ENCODE measurements around the gene IGHMBP2.
"Not testable (repeated sequence)": the region's sequence is repeated elsewhere in the genome, so short reads cannot be mapped to it uniquely, and the experiment has no call there.

Gene IGHMBP2

DNA sequence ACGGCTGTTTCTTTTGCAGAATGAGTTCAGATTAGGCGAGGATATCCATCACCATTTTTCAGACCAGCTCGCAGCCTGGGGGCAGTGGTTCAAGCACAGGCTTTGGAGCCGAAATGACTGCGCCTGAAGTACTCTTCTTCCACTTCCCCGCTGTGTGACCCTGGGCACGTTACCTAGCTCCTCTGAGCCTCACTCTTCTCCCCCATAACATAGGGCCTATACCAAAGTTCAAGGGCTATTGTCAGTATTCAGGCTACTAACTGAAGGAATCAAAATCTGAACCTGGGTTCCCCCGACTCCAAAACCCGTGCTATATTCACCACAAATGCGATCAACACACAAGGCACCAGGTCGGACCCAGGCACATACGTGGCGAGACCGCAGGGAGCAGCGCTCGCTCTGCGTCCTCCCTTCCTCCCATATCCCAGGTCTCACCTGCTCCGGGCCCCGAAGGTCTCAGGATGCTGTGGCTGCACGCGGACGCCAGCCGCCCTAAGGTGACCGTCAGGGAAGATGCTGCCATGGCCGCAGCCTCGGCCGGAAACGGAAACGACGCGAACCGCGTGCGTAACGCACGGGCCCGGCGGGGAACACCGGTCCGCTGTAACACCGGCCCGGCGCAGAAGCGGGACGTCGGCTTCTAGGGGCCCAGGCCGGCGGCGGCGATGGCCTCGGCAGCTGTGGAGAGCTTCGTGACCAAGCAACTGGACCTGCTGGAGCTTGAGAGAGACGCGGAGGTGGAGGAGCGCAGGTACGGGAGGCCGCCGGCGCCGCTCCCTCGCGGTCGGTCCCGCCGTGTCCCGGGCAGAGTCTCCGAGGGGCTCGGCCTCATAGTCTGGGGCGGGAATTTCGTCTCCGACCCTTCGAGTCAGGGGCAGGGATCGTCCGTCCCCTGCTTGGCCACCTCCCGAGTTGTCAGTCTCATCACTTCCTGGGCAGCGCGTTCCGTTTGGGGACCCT, at the start of gene IGHMBP2, which contains the start of gene MRPL21:
TSS of gene IGHMBP2 (plus strand) at position 604 of the 960 bp plus-strand sequence. CDS start at position 666, 62 bp downstream.
TSS of gene MRPL21 (minus strand) at position 545 of the 960 bp plus-strand sequence. CDS start at position 523, 22 bp downstream.
- TF ChIP-seq, protein P1, sequence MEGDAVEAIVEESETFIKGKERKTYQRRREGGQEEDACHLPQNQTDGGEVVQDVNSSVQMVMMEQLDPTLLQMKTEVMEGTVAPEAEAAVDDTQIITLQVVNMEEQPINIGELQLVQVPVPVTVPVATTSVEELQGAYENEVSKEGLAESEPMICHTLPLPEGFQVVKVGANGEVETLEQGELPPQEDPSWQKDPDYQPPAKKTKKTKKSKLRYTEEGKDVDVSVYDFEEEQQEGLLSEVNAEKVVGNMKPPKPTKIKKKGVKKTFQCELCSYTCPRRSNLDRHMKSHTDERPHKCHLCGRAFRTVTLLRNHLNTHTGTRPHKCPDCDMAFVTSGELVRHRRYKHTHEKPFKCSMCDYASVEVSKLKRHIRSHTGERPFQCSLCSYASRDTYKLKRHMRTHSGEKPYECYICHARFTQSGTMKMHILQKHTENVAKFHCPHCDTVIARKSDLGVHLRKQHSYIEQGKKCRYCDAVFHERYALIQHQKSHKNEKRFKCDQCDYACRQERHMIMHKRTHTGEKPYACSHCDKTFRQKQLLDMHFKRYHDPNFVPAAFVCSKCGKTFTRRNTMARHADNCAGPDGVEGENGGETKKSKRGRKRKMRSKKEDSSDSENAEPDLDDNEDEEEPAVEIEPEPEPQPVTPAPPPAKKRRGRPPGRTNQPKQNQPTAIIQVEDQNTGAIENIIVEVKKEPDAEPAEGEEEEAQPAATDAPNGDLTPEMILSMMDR (IDR thresholded peaks at IDR 0.05; ENCODE audit: extremely low read depth, missing control alignments) = no peak
- DNase-seq (ENCODE audit: low spot score) = peak; percentile 94

DNA sequence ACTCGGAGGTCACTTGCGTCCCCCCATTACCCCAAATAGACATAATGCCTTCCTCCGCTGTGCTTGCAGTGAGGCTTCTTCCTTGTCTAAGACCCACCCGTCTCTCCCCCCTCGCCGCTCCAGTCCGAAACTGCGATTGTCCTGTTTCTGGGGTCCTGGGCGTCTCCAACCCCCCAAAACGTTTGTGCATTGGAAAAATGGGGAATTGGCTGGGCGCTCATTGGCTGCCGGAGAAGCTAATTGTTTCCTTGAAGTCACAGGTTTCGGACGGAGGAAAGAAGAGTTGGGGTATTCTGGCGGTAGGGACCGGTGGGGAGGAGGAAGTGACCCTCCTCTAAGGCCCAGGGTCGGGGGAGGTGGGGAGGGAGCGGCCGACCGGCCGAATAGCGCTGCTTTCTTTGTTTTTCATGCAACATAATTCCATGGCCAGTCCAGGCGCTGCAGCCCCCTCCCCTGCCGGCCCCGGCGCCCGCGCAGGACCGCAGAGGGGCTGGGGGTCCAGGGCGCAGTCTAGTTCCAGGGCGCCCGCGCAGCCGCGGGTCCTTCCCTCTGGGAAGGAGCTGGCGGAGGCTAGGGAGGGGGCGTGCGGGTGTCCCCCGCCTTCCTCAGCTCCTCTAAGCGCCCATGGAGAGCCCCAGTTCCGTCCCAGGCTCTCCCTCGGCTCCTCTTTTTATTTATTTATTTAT, 49.3 kb upstream of the IGHMBP2 start:
- DNase-seq (ENCODE audit: low spot score) = peak; percentile 43
- TF ChIP-seq, protein P1 (IDR thresholded peaks at IDR 0.05; ENCODE audit: extremely low read depth, missing control alignments) = no peak

GRCh38 chr11:68855205-68855981, 48.3 kb upstream of the IGHMBP2 start:
- TF ChIP-seq, protein P1 (IDR thresholded peaks at IDR 0.05; ENCODE audit: extremely low read depth, missing control alignments) = no peak

DNA sequence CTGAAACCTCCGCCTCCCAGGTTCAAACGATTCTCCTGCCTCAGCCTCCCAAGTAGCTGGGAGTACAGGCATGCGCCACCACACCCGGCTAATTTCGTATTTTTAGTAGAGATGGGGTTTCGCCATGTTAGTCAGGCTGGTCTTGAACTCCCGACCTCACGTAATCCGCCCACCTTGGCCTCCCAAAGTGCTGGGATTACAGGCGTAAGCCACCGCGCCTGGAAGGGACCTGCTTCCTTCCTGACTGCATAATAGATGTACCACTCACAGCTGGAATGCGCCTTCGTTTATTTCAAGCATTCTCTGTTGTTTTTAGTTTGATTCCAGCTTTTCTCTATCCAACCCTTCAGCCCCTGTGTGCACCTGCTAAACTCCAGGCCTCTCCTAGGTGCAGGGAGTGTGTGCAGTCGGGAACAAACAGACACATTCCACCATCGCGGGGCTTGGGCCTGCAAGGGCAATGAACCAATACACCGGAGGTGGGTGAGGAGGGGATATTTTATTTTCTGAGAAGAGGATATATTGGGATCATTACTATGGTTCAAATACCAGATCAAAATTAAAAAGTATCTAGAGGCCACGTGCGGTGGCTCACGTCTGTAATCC, 47.2 kb upstream of the IGHMBP2 start:
- not testable (repeated sequence) for DNase-seq (ENCODE audit: low spot score)

More at GRCh38 chr11:68855205-68855981, 48.3 kb upstream of the IGHMBP2 start:
- peak; percentile 67 for DNase-seq (ENCODE audit: low spot score)

GRCh38 chr11:68857037-68857586, 46.6 kb upstream of the IGHMBP2 start:
- TF ChIP-seq, protein P1 (IDR thresholded peaks at IDR 0.05; ENCODE audit: extremely low read depth, missing control alignments) = no peak
- DNase-seq (ENCODE audit: low spot score) = no peak

GRCh38 chr11:68859123-68859522, 44.6 kb upstream of the IGHMBP2 start:
- TF ChIP-seq, protein P1 (IDR thresholded peaks at IDR 0.05; ENCODE audit: extremely low read depth, missing control alignments) = no peak
- DNase-seq (ENCODE audit: low spot score) = no peak

DNA sequence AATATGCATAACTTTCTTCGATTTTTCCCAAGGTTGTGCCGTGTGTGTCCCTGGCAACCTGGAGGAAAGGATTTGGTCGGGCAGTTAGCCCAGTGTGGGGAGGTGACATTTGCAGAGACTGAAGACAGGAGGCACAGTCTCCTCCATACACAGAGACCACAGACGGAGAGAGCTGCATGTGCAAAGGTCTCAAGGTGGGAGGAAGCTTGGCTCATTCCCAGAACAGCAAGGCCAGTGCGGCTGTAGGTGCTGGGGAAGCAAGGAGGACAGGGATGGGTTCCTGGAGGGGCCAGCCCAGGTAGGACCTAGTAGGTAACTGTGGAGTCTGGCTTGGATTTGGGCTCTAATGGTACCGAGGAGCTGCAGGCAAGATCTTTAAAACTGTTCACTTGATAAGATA, 41.3 kb upstream of the IGHMBP2 start:
- TF ChIP-seq, protein P1 (IDR thresholded peaks at IDR 0.05; ENCODE audit: extremely low read depth, missing control alignments) = no peak
- no peak for DNase-seq (ENCODE audit: low spot score)

All from GM20000 (cell line).